Gastrocnemius medialis (tissue), 4 donors: ENCODE measurements around the gene CFH. TPM values are rescaled to one million over a fixed set of nuclear protein-coding genes. Genes with fewer than 3 reads are reported as not detected.
"Not testable (repeated sequence)": the region's sequence is repeated elsewhere in the genome, so short reads cannot be mapped to it uniquely, and the experiment has no call there.

Experiments
- ATAC-seq, 2 donors: fragments of 150-250 bp; one replicate each; pipeline ENCODE4 v1.9.1; 2016
- DNase-seq, 2 donors: peaks; one replicate each; pipeline ENCODE4 v3.0.0-alpha.2; 2019
- H3K27ac ChIP-seq, 4 donors: fragments of 200-600 bp; sonication (generic); 1 replicate in 1 of 4; 2 replicates in 3 of 4; pipeline ENCODE4 v1.5.1; 2016 to 2018; ENCODE audit warnings: mild to moderate bottlenecking in 2 of 4, moderate library complexity in 1 of 4
- H3K27me3 ChIP-seq, 3 donors: fragments of 200-600 bp; sonication (generic) in 2 of 3; 1 replicate in 1 of 3; 2 replicates in 2 of 3; pipeline versions ENCODE4 v1.5.1 to v1.6.0; 2016 to 2019; ENCODE audit warnings: mild to moderate bottlenecking in 1 of 3, moderate library complexity in 1 of 3
- H3K36me3 ChIP-seq, 2 donors: fragments of 200-600 bp; sonication (generic) in 1 of 2; one replicate each; pipeline ENCODE4 v1.5.1; 2017 to 2018
- H3K4me1 ChIP-seq, 2 donors: fragments of 200-600 bp; sonication (generic) in 1 of 2; one replicate each; pipeline ENCODE4 v1.5.1; 2016 to 2017; ENCODE audit warnings: mild to moderate bottlenecking in 2 of 2
- H3K4me3 ChIP-seq, 4 donors: fragments of 200-600 bp; sonication (generic) in 3 of 4; 1 replicate in 1 of 4; 2 replicates in 3 of 4; pipeline ENCODE4 v1.5.1; 2016 to 2019; ENCODE audit warnings: mild to moderate bottlenecking in 2 of 4
- H3K9me3 ChIP-seq, 3 donors: fragments of 200-600 bp; sonication (generic) in 2 of 3; 1 replicate in 1 of 3; 2 replicates in 2 of 3; pipeline ENCODE4 v1.5.1; 2016 to 2019
- POLR2A ChIP-seq, 2 donors: fragments of 450-650 bp; IDR thresholded peaks; one replicate each; pipeline ENCODE4 v1.6.1; 2017; ENCODE audit warnings: antibody characterized with exemption in 2 of 2, mild to moderate bottlenecking in 2 of 2, moderate library complexity in 2 of 2
- in situ Hi-C, 4 donors: fragments of 200-750 bp; cut with MboI; loops; one replicate each; pipeline versions ENCODE4 v1.15.0 to v1.8.0; 2017; ENCODE audit warnings: low sequenced_read_pairs in 4 of 4
- intact Hi-C: fragments of 100-400 bp; cut with DNase I; formaldehyde crosslinking; loops from one replicate; pipeline ENCODE4 v1.15.1; 2023; ENCODE audit warnings: low total_unique reads
- total RNA-seq, 4 donors: library from RNA; depleted of rRNA; stranded (reverse); fragments of >200 nt; gene quantifications; one replicate each; pipeline versions ENCODE4 v1.1.0 to v1.2.3, GENCODE V29; 2016
- TF ChIP-seq, protein P1 (sequence below), 5 experiments: fragments of 450-650 bp in 3 of 5; fragments of 200-600 bp in 2 of 5; sonication (generic) in 2 of 5; IDR thresholded peaks in 4 of 5; conservative IDR thresholded peaks in 1 of 5; 1 replicate in 4 of 5; 2 replicates in 1 of 5; pipeline ENCODE4 v1.5.1; 2016 to 2019; ENCODE audit warnings: antibody characterized with exemption in 5 of 5, mild to moderate bottlenecking in 3 of 5, moderate library complexity in 3 of 5

Gene CFH
- total RNA-seq, 4 donors from 2014 or later, result 12.2 to 35.1 (median 24.3) TPM

DNA sequence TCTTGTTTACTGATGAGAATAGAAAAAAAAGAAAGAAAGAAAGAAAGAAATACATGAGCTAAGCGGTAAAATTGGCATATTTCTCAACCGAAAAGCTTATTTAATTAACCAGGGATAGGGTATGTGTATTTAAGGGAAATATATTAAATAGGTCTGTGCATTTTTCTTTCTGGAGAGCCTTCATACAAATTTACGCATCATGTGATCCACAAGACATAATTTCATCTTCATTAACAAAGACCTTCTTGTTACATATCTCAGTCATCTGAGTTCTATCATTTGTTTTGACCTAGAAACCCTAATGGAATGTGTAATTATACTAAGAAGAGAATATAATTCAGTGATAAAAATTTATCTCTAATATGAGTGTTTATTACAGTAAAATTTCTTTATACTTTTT lies 37.2 kb downstream of the CFH start:
- H3K36me3 ChIP-seq, result no peaks in the 10 kb centered on the region

DNA sequence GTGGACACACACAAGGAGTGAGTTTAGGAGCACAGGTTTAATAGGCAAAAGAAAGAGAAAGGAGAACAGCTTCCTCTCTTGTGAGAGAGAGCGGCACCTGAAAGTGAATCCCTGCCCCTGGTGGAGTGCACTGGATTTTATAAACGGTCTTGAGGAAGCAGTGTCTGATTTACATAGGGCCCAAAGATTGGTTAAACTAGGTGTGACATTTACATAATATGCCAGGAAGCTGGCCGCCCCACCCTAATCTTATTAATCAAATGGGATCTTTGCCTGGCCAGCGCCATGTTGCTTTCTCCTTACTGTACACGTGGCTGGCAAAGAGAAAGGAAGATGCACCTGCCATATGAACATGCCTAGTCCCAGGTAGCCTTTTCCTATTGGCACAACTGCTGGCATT lies 38.7 kb downstream of the CFH start:
- intact Hi-C loops (no loop called here), in situ Hi-C loops (no loop called here)
- TF ChIP-seq, protein P1, sequence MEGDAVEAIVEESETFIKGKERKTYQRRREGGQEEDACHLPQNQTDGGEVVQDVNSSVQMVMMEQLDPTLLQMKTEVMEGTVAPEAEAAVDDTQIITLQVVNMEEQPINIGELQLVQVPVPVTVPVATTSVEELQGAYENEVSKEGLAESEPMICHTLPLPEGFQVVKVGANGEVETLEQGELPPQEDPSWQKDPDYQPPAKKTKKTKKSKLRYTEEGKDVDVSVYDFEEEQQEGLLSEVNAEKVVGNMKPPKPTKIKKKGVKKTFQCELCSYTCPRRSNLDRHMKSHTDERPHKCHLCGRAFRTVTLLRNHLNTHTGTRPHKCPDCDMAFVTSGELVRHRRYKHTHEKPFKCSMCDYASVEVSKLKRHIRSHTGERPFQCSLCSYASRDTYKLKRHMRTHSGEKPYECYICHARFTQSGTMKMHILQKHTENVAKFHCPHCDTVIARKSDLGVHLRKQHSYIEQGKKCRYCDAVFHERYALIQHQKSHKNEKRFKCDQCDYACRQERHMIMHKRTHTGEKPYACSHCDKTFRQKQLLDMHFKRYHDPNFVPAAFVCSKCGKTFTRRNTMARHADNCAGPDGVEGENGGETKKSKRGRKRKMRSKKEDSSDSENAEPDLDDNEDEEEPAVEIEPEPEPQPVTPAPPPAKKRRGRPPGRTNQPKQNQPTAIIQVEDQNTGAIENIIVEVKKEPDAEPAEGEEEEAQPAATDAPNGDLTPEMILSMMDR (IDR thresholded peaks at IDR 0.05 in 4 of 5, conservative IDR thresholded peaks at IDR 0.05 in 1 of 5), result no peak
- TF ChIP-seq POLR2A (IDR thresholded peaks at IDR 0.05), result no peak
- no peak overlapping the region for H3K4me3 ChIP-seq
- ATAC-seq, result no peak
- no peak overlapping the region for H3K27ac ChIP-seq
- no peaks in the 10 kb centered on the region for H3K27me3 ChIP-seq
- H3K4me1 ChIP-seq, result no peaks in the 10 kb centered on the region
- no peaks in the 10 kb centered on the region for H3K9me3 ChIP-seq
- no peaks in the 10 kb centered on the region for H3K36me3 ChIP-seq
- no peak for DNase-seq

More for the DNA sequence above, 37.2 kb downstream of the CFH start:
- H3K9me3 ChIP-seq, result no peaks in the 10 kb centered on the region
- no peak overlapping the region for H3K4me3 ChIP-seq
- no peak overlapping the region for H3K27ac ChIP-seq
- ATAC-seq (no peak), DNase-seq (no peak)
- H3K4me1 ChIP-seq, result no peaks in the 10 kb centered on the region
- intact Hi-C loops, result no loop called here
- no peak for TF ChIP-seq POLR2A (IDR thresholded peaks at IDR 0.05)
- TF ChIP-seq, protein P1 (IDR thresholded peaks at IDR 0.05 in 4 of 5, conservative IDR thresholded peaks at IDR 0.05 in 1 of 5), result no peak
- in situ Hi-C loops, result no loop called here
- H3K27me3 ChIP-seq, result no peaks in the 10 kb centered on the region

DNA sequence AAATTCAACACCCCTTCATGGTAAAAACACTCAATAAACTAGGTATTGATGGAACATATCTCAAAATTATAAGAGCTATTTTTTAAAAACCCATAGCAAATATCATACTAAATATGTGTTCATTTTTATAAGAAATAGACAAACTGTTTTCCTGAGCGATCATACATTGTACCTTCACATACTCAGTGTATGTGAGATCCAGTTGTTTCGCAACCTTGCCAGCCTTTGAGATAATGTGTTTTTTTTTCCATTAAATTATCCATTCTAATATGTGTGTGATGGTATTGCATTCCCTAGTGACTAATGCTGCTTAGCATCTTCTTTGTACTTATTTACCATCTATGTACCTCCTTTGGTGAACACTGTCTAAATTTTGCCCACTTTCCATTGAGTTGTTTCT lies 47.1 kb downstream of the CFH start:
- DNase-seq (no peak), ATAC-seq (no peak)
- Histone ChIP-seq H3K4me1 (no peaks in the 10 kb centered on the region), H3K4me3 (no peak overlapping the region), H3K9me3 (no peaks in the 10 kb centered on the region), H3K36me3 (no peaks in the 10 kb centered on the region), H3K27ac (no peak overlapping the region), H3K27me3 (no peaks in the 10 kb centered on the region)
- intact Hi-C loops, result no loop called here
- TF ChIP-seq POLR2A (IDR thresholded peaks at IDR 0.05), result no peak
- TF ChIP-seq, protein P1 (IDR thresholded peaks at IDR 0.05 in 4 of 5, conservative IDR thresholded peaks at IDR 0.05 in 1 of 5), result no peak
- in situ Hi-C loops, result no loop called here

DNA sequence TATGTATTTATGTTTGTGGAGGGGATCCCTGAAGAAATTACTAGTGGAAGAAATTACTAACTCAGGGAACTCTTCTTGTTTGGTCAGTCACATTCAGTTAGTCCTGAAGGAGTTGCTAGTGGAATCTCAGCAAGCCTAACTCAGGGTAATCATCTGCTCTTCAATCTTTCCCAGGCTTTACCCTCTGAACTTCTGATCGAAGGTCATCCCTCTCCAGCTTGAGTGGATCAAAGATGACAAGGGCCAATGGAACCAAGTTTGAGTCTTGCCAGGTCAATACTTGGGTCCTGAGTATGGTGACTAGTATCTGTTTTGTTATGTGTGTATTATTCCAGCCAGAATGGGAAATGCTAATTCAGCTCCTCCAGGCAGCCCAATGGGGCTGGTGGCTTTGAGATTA lies 49.3 kb downstream of the CFH start:
- TF ChIP-seq, protein P1 (IDR thresholded peaks at IDR 0.05 in 4 of 5, conservative IDR thresholded peaks at IDR 0.05 in 1 of 5), result no peak
- no peak for TF ChIP-seq POLR2A (IDR thresholded peaks at IDR 0.05)
- no peak for DNase-seq
- no peaks in the 10 kb centered on the region for H3K4me1 ChIP-seq
- H3K27me3 ChIP-seq, result no peaks in the 10 kb centered on the region
- intact Hi-C loops (no loop called here), in situ Hi-C loops (no loop called here)
- no peak for ATAC-seq
- H3K9me3 ChIP-seq, result no peaks in the 10 kb centered on the region
- H3K27ac ChIP-seq, result no peak overlapping the region
- H3K4me3 ChIP-seq, result no peak overlapping the region
- H3K36me3 ChIP-seq, result no peaks in the 10 kb centered on the region

DNA sequence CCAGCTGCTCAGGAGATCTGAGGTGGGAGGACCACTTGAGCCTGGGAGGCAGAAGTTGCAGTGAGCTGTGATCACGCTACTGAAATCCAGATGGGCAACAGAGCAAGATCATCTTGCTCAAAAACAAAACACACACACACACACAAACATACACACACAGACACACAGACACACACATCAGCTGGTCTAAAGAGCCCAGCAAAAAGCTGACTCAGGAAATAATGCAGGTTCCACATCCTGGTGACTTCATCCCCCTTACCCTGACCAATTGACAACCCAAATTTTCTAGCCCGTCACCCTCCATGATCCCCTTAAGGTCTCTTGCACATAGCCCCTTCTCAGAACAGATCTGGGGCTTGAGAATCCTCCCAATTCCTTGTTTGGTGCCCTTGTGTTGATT lies 58.0 kb downstream of the CFH start:
- ATAC-seq, H3K27ac ChIP-seq, H3K27me3 ChIP-seq, DNase-seq, in situ Hi-C loops, intact Hi-C loops, H3K9me3 ChIP-seq, H3K4me3 ChIP-seq, H3K4me1 ChIP-seq, H3K36me3 ChIP-seq: not testable (repeated sequence)
